HK-2 (cell line): ENCODE measurements around the gene EXOSC10.
"Not testable (repeated sequence)": the region's sequence is repeated elsewhere in the genome, so short reads cannot be mapped to it uniquely, and the experiment has no call there.

Source experiments
- DNase-seq: peaks from one replicate; pipeline ENCODE4 v3.0.0-alpha.2; 2018; ENCODE audit not compliant: unreplicated experiment

EXOSC10 gene

DNA sequence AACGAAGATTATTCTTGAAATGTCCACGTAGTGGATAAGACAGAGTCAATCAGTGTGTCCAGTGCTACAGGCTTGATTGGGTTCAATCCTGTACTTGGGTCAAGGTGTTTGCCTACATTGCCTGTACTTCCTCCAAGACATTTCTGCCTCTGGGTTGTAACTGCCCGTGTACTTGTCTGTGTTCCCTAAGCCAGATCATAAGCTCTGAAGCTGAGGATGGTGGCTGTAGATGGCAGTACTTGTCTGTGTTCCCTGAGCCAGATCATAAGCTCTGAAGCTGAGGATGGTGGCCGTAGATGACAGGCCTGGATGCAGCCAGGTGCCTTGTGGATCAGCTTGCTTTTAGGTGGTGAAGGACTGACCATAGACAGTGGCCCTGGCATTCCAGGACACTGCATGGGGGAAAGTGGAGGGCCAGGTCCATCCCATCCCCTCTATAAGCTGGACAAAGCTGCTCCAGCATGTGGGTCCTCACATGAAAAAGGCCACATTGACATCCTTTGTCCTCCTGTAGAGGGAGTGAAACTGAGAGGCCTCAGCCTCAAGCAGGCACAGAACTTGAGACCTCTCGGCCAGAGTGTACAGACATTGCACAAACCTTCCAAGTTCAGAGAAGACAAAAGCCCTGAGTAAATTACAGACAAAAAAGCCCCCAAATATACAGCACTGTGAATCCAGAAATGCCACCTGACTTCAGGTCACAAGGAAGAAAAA is 37.9 kb downstream of the EXOSC10 start:
- DNase-seq = no peak

DNA sequence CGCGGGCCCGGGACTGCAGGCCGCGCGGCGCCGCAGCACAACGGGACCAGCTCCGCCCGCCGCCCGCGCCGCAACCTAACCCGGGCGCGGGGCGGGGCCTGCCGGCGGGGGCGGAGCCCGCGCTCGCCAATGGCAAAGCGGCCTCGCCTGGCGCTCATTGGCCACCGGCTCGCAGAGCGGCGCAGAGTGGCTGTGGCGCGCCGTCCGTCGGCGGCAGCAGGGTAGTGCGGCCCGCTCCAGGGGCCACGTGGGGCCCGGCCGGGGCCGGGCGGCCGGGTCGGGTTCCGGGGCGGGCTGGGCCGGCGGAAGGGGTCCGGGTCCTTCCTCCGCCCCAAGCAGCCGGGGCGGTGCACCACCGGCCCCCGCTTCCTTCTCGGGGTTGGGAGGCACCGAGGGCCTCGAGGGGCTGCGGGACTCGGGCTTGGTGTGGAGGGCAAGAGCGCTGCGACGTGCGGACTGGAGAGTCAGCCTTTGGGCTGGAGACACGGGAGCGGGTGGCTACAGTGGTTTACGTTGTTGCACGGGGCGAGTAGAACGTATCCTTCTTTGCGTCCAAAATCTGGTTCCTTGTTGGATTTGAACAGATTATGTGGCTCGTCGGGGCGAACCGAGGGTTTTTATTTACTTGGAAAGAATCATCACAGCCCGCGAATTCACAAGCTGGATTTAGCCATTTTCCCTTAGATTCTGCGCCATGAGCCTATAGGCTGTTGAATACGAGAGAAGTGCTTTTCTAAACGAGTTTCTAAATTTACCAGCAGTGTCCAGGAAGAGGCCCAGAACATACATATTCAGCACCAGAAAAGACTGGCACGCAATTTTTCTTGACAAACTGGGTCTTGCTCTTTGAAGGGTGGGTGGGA is 39.5 kb downstream of the EXOSC10 start, which contains the start of gene SRM:
Gene SRM, minus strand, starts transcription at position 51 of the 863 bp plus-strand sequence. CDS start 75 bp downstream, outside the sequence.
- peak; percentile 89 for DNase-seq

DNA sequence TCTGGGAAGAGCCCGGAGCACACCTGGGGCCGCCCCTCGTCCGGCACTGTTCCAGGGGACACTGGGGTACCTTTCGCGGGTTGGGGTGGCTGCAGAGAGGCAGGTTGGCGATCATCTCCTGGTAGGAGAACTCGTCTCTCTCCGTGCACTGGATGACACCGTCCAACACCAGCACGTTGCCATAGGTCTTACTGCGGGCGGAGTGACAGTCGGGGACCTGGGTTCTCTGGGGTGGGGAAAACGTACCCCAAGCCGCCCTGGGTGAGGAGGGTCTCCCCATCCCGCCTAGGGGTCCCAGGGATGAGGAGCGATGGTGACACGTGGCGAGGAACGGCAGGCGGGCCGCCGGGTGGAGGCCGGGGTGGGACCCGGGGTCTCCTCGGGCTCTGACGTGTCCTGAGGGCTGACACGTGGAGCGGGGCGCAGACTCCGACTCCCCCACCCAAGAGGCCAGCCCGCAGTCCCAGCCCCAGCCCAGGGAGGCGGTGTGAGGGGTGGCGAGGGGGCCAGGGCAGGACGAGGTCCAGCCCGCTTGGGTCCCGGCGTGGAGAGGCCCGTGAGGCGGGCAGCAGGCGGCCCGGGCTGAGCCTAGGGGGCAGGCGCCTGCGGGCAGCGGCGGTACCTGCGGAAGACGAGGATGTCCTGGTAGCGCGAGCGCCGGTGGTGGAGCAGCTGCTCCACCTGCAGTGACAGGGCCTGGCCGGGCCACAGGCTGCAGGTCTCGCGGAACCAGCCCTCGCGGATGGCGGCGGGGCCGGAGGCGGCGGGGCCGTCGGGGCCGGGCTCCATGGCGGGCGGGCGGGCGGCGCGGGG is 40.3 kb downstream of the EXOSC10 start:
- DNase-seq = no peak

DNA sequence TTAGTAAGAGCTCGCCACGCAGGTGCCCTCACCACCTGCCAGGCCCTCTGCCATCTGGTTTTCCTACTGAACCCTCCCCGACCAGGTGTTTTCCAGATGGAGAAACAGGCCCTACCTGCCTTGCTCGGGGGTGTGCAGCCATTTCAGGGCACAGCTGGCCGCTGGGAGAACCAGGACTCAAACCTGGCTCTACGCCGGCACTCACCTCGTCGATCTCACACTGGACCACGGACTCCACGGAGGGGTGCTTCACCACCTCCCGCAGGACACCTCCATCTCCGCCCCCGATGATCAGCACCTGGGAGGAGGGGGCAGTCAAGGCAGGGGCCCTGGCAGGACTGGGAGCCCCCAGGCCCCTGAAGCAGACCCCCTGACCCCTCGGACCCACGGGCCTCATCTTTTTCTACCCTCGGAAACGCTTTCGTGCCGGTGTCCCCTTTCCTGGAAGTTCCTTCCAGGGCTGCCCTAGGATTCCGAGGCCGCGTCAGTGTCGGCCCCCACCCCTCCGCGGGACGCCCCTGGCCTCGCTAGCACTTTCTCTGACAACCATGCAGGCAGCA is 41.0 kb downstream of the EXOSC10 start:
- no peak for DNase-seq

DNA sequence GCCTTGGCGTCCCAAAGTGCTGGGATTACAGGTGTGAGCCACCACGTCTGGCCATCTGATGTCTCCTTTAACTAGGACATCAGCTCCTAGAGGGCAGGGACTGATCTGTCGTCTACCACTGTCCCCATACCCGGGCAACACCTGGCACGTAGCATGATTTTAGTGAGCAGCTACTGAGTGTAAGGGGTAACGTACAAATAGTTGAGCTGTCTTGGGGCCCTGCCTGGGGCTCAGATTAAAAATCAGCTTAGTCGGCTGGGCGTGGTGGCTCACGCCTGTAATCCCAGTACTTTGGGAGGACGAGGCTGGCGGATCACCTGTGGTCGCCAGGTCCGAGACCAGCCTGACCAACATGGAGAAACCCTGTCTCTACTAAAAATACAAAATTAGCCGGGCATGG is 41.6 kb downstream of the EXOSC10 start:
- DNase-seq = no peak

DNA sequence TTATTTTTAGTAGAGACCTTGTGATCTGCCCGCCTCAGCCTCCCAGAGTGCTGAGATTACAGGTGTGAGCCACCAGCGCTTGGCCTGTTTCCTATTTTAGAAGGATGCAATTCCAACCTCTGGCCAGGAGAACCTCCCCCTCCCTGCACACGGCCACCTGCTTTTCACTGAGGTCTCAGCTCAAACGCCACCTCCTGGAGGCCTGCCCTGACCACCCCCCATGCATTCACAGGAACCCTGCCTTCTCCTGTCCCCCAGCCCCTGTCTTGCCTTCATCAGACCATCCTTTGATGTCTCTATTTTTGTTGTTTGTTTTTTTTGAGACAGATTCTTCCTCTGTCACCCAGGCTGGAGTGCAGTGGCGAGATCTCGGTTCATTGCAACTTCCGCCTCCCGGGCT is 42.2 kb downstream of the EXOSC10 start:
- no peak for DNase-seq

DNA sequence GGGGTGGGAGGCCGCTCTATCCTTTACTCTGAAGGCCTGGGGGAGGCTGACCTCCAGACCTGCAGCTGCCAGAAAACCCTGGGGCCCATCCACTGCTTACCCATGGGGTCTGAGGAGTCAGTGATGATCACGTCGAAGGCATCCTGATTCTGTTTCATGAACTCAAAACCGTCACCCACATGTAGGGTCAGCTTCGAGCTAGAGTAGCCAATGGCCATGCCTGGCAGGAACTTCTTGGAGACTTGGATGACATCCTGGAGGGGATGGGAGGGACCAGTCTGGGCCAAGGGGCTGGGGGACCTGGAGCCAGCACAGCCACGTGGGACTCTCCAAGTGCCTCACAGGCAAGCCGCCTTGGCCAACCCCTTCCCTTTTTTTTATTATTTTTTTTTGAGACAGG is 43.2 kb downstream of the EXOSC10 start:
- DNase-seq = no peak

DNA sequence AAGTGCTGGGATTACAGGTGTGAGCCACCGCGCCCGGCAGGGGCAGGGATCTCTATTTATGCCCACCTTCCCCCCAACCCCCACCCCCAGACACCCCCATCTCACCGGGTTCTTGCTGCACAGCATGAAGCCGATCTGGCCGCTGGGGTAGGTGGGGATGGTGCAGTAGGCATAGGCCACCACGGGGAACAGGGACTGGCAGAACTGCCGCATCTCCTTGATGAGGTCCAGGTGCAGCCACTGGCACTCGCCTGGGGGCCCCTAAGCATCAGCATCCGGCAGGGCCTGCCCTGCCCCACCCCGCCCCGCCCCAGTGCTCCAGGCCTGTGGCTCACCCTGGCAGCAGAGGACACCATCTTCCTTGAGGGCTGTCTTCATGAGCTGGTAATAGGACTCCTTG is 44.0 kb downstream of the EXOSC10 start:
- DNase-seq = no peak

DNA sequence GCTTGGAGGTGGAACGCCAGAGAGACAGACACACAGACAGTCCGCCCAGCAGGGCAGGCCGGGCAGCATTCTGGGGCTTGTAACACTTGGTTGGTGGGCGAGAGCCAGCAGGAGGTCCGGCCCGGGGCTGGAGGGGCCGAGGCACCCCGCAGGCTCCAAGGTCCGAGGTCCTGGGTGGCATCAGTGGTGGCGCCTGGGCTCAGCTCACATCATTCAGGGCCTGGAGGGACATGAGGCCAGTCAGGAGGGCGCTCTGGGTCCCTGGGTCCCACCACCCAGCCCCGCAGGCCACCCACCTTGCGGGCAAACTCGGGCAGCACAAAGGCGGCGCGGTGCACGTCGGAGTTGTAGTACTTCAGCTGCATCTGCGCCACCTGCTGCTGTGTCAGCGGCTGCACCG is 45.0 kb downstream of the EXOSC10 start:
- DNase-seq = no peak

DNA sequence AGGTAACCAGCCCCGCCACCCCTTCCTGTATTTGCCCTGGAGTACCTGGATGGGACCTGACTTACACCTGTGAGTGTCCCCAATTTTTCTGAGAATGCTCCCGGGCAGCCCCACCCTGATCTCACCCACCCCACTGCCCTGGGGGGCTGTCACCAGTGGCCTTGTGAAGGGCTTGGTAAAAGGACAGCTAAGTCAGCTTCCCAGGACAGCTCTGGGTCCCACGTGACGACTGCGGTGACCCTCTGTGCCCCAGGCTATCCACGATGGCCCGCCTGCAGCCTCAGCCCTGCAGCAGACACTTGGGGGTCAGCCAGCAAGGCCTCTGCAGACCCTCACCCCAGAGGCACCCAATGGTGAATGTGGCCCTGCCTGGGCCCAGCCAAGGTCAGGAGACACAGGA is 45.5 kb downstream of the EXOSC10 start:
- DNase-seq = no peak

DNA sequence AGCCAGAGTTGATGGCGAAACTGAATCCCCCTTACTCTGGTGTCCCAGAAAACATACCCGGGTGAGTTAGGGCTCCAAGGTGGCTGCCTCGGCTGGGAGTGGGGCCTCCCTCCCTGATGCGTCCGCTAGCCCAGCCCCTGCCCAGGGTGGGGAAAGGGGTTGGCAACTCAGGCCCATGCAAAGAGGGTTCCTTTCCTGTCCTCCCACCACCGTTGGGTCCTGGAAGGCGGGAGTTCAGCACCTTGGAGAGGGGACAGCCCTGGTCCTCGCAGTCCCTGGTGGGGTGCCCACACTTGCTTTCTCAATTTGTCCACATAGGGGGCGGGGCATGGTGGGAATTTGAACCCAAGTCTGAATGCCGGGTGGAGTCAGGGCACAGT is 45.9 kb downstream of the EXOSC10 start:
- DNase-seq = peak; percentile 45

DNA sequence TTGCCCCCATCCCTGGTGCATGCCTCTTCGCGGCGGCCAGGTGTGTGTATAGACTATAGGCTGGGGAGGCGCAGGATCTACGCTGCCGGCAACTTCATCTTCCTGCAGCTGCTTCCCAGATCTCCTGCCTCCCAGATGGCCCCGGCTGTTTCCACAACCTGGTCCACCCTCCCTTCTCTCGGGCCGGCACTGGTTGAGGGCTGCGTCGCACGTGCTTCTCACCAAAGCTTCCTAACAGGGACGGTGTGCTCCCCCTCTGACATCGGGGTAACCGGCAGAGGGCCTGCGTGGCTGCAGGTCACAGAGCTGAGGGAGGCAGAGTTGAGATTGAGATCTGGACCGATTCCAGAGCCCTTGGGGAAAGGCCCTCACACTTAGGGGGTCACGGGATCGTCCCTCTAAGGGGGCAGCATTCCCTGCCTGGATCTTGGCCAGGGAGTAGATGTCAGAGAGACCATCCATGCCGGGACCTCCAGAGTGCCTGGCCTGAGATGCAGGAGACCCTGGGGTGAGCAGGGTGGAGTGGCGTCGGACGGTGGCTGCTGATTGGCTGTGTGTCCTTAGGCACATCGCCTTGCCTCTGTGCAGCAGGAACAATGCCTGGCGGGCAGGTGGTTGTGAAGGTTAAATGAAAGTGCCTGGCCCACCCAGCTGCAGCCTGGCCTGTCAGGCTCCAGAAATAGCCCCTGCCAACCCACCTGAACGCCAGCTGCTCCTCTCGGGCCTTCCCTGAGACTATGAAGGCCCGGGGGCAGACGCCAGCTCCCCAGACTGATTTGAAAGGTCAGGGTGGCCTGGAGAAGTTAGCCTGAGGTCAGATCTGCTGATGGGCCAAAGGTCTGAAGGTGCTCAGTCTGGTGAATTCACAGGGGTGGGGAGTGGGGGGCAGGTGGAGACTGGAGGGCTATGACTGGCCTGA is 46.6 kb downstream of the EXOSC10 start:
- DNase-seq = no peak

DNA sequence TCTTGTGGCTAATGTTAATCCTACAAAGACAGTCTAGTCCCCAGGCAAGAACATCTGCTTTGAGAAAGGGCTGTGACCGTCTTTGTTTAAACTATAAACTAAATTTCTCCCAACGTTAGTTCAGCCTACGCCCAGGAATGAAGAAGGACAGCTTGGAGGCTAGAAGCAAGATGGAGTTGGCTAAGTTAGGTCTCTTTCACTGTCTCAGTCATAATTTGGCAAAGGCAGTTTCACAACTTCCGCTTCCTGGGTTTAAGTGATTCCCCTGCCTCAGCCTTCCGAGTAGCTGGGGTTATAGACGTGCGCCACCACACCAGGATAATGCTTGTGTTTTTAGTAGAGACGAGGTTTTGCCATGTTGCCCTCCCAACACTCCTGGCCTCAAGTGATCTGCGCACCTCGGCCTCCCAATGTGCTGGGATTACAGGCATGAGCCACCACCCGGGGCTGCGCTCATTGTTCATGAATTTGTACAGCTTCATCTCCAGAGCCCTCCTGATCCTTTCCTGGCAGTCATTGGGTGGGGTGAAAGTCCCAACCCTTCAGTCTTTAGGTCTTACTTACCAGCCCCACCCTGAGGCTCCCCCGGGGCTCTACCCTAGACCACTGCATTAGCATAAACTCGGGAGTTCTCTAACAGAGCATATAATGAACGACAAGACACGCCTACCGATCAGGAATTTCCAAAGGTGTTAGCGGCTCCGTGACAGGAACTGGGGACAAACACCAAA is 47.7 kb downstream of the EXOSC10 start:
- no peak for DNase-seq

DNA sequence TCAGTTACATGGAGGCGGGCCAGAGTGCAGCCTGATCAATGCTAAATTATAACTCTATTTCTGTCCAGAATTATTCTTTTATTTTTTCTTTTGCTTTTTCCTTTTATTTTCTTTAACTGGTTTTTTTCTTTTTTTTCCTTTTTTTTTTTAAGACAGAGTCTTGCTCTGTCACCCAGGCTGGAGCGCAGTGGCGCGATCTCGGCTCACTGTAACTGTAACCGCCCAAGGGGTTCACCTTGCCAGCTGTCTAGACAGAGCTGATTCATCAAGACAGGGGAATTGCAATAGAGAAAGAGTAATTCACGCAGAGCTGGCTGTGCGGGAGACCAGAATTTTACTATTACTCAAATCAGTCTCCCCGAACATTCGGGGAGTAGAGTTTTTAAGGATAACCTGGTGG is 48.5 kb downstream of the EXOSC10 start:
- DNase-seq = not testable (repeated sequence)

DNA sequence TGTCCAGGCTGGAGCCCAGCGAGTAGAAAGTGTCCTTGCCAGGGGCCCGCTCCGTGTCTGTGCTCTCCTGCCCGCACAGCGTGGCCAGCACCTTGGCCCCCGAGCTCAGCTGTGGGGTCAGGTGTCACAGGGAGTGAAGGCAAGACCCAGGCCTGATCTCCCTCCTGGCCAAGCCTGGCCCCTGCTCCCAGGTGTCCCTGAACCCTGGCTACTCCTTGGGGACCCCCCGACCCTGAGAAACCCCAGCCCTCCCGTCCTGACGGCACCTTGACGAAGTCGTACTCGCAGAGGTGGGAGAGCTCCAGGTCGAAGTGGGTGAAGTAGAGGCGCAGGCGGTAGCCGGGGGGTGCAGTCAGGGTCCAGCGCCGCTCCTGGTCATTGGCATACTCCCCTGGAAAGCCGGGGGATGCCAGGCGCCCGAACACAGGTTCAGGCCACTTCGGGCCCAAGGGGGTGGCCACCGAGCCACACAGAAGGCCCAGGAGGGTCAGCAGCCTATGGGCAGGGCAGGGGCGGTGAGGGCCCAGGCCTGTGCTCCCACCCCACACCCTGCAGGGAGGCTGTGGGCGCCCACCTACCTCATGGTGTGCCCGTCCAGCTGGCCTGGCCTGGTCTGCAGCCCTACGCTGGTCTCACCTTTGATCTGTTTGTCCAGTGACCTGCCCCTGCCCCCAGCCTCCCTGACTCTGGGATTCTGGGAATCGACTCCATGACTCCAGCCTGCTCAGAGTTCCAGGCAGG is 52.9 kb downstream of the EXOSC10 start, which contains the start of gene MASP2:
Gene MASP2, minus strand, starts transcription at position 615 of the 741 bp plus-strand sequence. Its CDS starts 32 bp downstream, at position 583.
- no peak for DNase-seq

DNA sequence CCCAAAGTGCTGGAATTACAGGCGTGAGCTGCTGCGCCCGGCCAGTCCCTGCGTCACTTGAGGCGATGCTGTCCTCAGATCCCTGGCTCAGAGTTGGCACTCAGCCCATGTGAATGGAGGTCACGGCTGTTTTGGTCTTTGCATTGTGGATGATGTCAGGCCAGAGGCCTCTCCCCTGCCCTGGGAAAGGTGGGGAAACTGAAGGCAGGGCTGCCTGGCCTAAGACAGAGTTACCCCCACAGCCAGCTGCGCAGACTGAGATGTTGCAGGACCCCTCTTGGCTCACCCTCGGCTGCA is 53.5 kb downstream of the EXOSC10 start:
- no peak for DNase-seq

DNA sequence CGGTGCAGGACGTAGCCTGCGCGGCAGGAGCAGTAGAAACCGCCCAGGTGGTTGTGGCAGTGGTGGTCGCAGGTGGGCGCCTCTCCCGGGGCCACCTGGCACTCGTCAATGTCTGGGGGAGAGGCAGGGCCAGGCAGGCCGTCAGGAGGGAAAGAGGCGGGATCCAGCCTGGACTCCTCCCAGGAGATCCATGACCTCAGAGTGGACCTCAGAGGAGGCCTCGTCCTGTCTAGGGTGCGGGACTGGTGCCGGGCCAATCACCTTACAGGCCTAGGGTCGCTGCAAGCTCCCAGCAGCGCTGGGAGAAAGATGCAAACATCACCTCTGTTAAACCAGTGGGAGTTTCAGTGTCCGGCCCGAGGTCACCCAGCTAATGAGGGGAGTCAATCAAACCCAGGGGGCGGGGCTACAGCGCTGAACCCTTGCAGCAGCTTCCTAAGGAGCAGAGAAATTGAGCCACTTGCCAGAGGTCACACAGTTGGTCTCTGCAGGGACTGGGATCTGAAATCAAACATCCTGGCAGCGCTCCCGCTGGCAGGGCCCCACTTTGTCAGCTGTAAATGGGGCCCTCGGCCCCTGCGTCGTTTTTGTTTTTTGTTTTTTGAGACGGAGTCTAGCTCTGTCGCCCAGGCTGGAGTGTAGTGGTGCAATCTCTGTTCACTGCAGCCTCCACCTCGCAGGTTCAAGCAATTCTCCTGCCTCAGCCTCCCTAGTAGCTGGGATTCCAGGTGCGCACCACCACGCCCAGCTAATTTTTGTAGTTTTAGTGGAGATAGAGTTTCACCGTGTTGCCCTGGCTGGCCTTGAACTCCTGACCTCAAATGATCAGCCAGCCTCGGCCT is 54.0 kb downstream of the EXOSC10 start:
- DNase-seq = no peak

DNA sequence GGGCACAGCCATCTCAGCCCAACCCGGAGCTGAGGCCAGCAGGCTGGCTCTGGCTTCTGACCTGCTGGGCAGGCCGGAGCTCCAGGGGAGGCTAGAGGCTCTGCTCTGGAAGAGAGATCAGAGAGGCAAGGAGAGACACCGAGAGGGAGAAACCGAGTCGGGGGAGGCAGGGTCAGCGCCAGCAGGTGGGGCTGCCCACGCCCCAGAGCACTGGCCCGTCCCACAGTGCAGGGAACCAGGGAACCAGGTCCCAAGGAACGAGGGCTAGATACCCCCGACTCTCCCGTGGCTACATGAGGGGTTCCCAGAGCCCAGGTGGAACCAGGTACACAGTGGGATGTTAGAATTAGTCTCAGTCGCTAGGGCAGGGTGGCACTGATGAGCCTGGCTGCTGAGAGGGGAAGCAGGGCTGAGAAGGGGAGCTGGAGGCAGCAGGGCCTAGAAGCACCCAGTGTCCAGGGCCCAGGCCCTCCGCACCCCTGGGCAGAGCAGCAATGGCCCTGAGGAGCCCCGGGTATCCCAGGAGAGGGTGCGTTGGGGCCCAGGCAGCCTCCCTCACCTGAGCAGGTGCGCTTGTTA is 54.7 kb downstream of the EXOSC10 start:
- no peak for DNase-seq
